Vagina (tissue), 2 donors: ENCODE data around the gene LAMA2.

Experiments used
- POLR2A ChIP-seq, 2 donors: fragments of 450-650 bp; IDR thresholded peaks; one replicate each; pipeline ENCODE4 v1.6.1; 2017; ENCODE audit warnings: antibody characterized with exemption in 2 of 2, mild to moderate bottlenecking in 2 of 2, moderate library complexity in 2 of 2
- POLR2AphosphoS5 ChIP-seq, 2 donors: sonication (generic); formaldehyde crosslinking; IDR thresholded peaks; one replicate each; pipeline ENCODE4 v1.9.0; 2017; ENCODE audit warnings: antibody characterized with exemption in 2 of 2, mild to moderate bottlenecking in 2 of 2, low read depth in 1 of 2; ENCODE audit not compliant: insufficient read depth in 1 of 2
- TF ChIP-seq, protein P1 (sequence below), 3 experiments: fragments of 450-650 bp in 2 of 3; fragments of 200-600 bp in 1 of 3; sonication (generic) in 1 of 3; IDR thresholded peaks; one replicate each; pipeline ENCODE4 v1.5.1; 2017 to 2019; ENCODE audit warnings: antibody characterized with exemption in 3 of 3, mild to moderate bottlenecking in 2 of 3, moderate library complexity in 2 of 3

DNA sequence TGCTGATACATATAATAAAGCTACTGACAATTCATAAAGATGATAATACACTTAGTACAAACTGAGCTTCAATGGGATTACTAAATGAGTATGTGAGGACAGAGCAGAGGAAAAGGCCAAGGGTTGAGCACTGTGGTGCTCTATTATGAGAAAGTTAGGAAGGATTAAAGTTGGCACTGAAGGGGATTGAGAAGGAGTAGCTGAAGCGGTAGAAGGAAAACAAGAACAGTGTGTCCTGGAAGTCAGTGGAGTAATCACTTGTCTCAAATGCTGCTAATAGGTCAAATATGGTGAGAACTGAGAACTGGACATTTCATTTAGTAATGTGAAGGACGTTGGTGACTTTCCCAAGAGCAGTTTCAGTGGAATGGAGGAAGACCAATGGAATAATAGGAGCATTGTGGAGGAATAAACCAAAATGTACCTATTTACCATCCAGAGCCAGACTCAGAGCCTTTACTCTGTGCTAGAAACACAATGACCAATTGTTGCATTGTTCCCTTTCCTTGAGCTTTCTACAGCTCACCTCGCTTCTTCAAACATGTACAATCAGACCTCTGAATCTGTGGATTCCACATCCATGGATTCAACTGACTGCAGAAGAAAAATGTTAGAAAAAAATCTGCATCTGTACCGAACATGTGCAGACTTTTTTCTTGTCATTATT lies 255.9 kb downstream of the LAMA2 start:
- TF ChIP-seq, protein P1, sequence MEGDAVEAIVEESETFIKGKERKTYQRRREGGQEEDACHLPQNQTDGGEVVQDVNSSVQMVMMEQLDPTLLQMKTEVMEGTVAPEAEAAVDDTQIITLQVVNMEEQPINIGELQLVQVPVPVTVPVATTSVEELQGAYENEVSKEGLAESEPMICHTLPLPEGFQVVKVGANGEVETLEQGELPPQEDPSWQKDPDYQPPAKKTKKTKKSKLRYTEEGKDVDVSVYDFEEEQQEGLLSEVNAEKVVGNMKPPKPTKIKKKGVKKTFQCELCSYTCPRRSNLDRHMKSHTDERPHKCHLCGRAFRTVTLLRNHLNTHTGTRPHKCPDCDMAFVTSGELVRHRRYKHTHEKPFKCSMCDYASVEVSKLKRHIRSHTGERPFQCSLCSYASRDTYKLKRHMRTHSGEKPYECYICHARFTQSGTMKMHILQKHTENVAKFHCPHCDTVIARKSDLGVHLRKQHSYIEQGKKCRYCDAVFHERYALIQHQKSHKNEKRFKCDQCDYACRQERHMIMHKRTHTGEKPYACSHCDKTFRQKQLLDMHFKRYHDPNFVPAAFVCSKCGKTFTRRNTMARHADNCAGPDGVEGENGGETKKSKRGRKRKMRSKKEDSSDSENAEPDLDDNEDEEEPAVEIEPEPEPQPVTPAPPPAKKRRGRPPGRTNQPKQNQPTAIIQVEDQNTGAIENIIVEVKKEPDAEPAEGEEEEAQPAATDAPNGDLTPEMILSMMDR (IDR thresholded peaks at IDR 0.05), result no peak
- TF ChIP-seq POLR2A (IDR thresholded peaks at IDR 0.05), result no peak
- TF ChIP-seq POLR2AphosphoS5 (IDR thresholded peaks at IDR 0.05; ENCODE audit: insufficient read depth in 1 of 2, low read depth in 1 of 2), result peak in 1 of 2 donors; percentile 27
